Nucleus accumbens (tissue), 56 donors: Measurements from ENCODE around the gene SNRPF.
"Not testable (repeated sequence)": the region's sequence is repeated elsewhere in the genome, so short reads cannot be mapped to it uniquely, and the experiment has no call there.

Experiments
- DNase-seq, 56 donors: peaks; one replicate each; lab custom pipeline; 2025; lab: John Stamatoyannopoulos, UW

Gene SNRPF

GRCh38 chr12:95858451-95859343 is at the start of gene SNRPF:
TSS of gene SNRPF (plus strand) at chr12:95858952. CDS start at chr12:95859074, 122 bp downstream.
- DNase-seq = peak; percentile 60 to 98 (median 92)

- DNase-seq = no peak
These were observed 49.6 kb upstream of the SNRPF start for GRCh38 chr12:95809000-95809680.

- DNase-seq = no peak
These were observed 48.3 kb upstream of the SNRPF start for GRCh38 chr12:95810411-95810810.

- DNase-seq = not testable (repeated sequence)
These were observed 46.6 kb upstream of the SNRPF start for GRCh38 chr12:95812155-95812554.

GRCh38 chr12:95815632-95816212 is 43.0 kb upstream of the SNRPF start:
- no peak for DNase-seq

- DNase-seq = peak in 15 of 56 donors; percentile 0 to 58 (median 5)
These were observed 38.6 kb upstream of the SNRPF start for GRCh38 chr12:95820096-95820703.

- no peak for DNase-seq
These were observed 29.4 kb upstream of the SNRPF start for GRCh38 chr12:95829395-95829794.

GRCh38 chr12:95830335-95831089 is 28.2 kb upstream of the SNRPF start:
- no peak for DNase-seq

- DNase-seq = no peak
These were observed 24.2 kb upstream of the SNRPF start for GRCh38 chr12:95834572-95834971.

- no peak for DNase-seq
These were observed 22.6 kb upstream of the SNRPF start for GRCh38 chr12:95836185-95836609.

GRCh38 chr12:95836630-95837239 is 22.0 kb upstream of the SNRPF start:
- no peak for DNase-seq

- DNase-seq = no peak
These were observed 21.3 kb upstream of the SNRPF start for GRCh38 chr12:95837240-95838038.

GRCh38 chr12:95838125-95838524 is 20.6 kb upstream of the SNRPF start:
- DNase-seq = no peak

- not testable (repeated sequence) for DNase-seq
These were observed 16.3 kb upstream of the SNRPF start for GRCh38 chr12:95842426-95842825.

- DNase-seq = peak in 7 of 56 donors; percentile 0 to 32 (median 4)
These were observed 10.0 kb upstream of the SNRPF start for GRCh38 chr12:95848575-95849388.

GRCh38 chr12:95851606-95852005 is 7.1 kb upstream of the SNRPF start:
- DNase-seq = no peak

GRCh38 chr12:95852133-95852532 is 6.6 kb upstream of the SNRPF start:
- no peak for DNase-seq

GRCh38 chr12:95857156-95857555 is 1.6 kb upstream of the SNRPF start:
- DNase-seq = peak in 2 of 56 donors; percentile 1
